Epithelial cell of proximal tubule (primary cell): ENCODE results near the gene NEUROG3. TPM values are rescaled to one million over a fixed set of nuclear protein-coding genes. Genes with fewer than 3 reads are reported as not detected.

Source experiments
- DNase-seq: peaks from one replicate; pipeline ENCODE4 v3.0.0-alpha.2; 2011; ENCODE audit warnings: low read depth
- H3K4me3 ChIP-seq: 2 replicates; pipeline ENCODE4 v1.5.1; 2011; ENCODE audit warnings: low read depth, mild to moderate bottlenecking, low read length
- total RNA-seq: library from RNA; depleted of rRNA; stranded (reverse); fragments of >200 nt; gene quantifications from 2 replicates; pipeline ENCODE4 v1.2.3, GENCODE V29; 2015
- TF ChIP-seq, protein P1 (sequence below): conservative IDR thresholded peaks from 2 replicates; pipeline ENCODE4 v1.5.1; 2012; ENCODE audit warnings: low read depth, mild to moderate bottlenecking, low read length

The NEUROG3 gene
- total RNA-seq, 1 donor from 2014 or later: not detected

- no peak for DNase-seq
- TF ChIP-seq, protein P1, sequence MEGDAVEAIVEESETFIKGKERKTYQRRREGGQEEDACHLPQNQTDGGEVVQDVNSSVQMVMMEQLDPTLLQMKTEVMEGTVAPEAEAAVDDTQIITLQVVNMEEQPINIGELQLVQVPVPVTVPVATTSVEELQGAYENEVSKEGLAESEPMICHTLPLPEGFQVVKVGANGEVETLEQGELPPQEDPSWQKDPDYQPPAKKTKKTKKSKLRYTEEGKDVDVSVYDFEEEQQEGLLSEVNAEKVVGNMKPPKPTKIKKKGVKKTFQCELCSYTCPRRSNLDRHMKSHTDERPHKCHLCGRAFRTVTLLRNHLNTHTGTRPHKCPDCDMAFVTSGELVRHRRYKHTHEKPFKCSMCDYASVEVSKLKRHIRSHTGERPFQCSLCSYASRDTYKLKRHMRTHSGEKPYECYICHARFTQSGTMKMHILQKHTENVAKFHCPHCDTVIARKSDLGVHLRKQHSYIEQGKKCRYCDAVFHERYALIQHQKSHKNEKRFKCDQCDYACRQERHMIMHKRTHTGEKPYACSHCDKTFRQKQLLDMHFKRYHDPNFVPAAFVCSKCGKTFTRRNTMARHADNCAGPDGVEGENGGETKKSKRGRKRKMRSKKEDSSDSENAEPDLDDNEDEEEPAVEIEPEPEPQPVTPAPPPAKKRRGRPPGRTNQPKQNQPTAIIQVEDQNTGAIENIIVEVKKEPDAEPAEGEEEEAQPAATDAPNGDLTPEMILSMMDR: no peak
- H3K4me3 ChIP-seq: no peak overlapping the region
Observed at GRCh38 chr10:69578508-69578991, 5.3 kb upstream of the NEUROG3 start.

DNA sequence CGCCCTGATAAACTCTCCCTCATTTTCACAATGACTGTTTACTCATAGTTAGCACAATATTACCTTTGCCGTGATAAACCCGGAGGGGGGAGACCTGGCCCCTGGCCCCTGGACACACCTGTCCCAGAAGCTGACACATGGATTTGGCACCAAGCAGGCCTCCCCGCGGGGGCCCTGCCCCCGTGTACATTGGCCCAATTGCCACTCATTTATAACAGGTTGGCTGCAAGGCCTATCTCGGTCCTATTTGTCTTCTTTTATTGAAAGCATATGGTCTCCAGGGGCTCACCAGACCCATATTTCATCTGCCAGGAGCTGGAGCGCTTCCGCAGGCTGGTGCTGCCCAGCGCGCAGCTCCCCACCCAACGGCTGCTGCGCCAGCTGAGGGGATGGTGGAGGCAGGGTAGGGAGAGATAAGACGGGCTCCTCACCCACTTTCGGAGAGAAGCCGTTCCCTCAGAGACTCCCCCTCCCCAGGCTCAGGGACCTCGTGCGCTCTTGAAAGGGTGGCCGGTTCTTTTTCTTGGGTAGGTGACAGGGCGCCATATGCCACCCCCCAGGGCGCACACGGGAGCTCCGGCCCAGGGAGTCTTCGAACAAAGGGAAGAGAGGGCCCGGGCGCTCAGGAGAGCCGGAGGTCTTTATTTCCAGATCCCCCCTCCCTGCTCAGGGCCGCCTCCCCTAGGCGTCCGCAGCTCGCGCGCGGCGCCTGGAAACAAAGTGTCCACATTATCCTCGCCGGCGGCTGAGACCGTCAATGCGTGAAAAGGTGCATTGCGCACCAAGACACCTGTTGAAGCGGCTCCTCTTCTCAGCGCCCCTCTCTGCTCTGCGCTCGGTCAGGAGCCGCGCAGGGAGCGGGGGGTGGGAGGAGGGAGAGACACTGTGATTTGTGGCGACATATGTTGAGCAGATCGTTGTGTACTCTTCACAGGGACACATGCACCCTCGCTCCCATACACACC, 4.3 kb upstream of the NEUROG3 start:
- DNase-seq: no peak
- no peak overlapping the region for H3K4me3 ChIP-seq
- TF ChIP-seq, protein P1: no peak

GRCh38 chr10:69576334-69577011, 3.3 kb upstream of the NEUROG3 start:
- DNase-seq: no peak
- TF ChIP-seq, protein P1: no peak
- no peak overlapping the region for H3K4me3 ChIP-seq

GRCh38 chr10:69575164-69575722, 2.0 kb upstream of the NEUROG3 start:
- TF ChIP-seq, protein P1: no peak

DNA sequence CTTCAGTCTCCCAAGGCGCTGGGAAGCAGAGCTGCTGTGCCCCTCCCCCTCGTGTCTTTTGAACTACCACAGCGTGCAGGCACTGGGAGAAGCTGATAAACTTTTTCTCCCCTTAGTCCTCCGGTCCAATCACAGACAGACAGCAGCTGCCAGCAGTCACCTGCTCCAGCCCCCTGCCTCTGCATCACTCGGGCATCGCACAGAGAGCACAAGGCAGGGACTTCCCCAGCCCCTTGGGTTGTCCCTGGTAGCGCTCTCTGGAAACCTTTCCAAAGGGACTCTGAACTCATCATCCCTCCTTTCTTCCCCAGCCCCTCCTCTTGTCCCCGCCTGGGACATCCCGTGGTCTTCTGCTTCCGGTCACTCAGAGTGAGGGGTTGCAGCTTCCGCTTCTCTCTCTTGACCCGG, 1.4 kb upstream of the NEUROG3 start:
- no peak overlapping the region for H3K4me3 ChIP-seq
- DNase-seq: no peak

More at GRCh38 chr10:69575164-69575722, 2.0 kb upstream of the NEUROG3 start:
- H3K4me3 ChIP-seq: no peak overlapping the region
- no peak for DNase-seq

More for the DNA sequence above, 1.4 kb upstream of the NEUROG3 start:
- TF ChIP-seq, protein P1: no peak
